GM10266 (cell line): ENCODE measurements around the gene KRTAP3-2.

Experiments used
- DNase-seq: peaks from one replicate; pipeline ENCODE4 v3.0.0; 2012; ENCODE audit errors: extremely low spot score
- TF ChIP-seq, protein P1 (sequence below): IDR thresholded peaks from 2 replicates; pipeline ENCODE4 v1.5.1; 2012; ENCODE audit warnings: mild to moderate bottlenecking, low read depth; ENCODE audit not compliant: control insufficient read depth, insufficient read depth; ENCODE audit errors: missing control alignments

The KRTAP3-2 gene

DNA sequence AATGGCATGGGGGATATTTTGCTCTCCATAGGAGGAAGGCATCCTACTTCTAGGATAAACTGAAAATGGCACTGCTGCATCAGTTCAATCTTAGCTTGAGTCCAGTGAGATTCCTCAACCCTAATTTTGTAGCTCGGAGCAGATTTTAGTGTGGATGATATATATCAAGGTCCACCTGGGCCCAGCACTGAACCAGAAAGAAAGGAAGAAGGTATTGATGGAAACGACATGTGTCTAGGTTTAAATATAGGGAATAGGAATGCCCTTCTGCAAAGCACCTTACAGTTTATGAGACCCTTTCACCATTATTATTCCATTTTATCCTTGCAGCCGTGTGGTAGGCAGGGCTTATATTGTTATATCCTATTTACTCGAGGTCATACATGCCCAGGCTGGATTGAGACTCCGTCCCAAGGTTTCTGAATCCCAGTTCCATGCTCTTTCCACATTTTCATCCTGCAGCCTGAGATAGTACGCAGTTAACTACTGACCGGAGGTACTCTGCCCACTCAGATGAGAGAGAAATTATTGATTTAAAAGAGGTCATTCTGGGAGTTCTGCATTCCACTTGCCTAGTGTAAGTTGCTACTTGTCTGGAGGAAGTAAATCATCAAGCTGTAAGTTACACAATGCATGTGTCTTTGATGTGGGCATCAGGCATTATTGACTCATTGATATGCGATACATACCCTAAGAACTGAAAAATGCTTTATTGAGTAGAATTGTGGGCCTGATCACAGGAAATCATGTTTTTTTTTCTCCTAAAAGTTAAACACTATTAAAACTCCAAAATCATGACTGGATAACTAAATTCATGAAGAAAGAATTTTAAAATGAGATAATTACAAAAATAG is 43.1 kb downstream of the KRTAP3-2 start:
- TF ChIP-seq, protein P1, sequence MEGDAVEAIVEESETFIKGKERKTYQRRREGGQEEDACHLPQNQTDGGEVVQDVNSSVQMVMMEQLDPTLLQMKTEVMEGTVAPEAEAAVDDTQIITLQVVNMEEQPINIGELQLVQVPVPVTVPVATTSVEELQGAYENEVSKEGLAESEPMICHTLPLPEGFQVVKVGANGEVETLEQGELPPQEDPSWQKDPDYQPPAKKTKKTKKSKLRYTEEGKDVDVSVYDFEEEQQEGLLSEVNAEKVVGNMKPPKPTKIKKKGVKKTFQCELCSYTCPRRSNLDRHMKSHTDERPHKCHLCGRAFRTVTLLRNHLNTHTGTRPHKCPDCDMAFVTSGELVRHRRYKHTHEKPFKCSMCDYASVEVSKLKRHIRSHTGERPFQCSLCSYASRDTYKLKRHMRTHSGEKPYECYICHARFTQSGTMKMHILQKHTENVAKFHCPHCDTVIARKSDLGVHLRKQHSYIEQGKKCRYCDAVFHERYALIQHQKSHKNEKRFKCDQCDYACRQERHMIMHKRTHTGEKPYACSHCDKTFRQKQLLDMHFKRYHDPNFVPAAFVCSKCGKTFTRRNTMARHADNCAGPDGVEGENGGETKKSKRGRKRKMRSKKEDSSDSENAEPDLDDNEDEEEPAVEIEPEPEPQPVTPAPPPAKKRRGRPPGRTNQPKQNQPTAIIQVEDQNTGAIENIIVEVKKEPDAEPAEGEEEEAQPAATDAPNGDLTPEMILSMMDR = no peak
- no peak for DNase-seq

DNA sequence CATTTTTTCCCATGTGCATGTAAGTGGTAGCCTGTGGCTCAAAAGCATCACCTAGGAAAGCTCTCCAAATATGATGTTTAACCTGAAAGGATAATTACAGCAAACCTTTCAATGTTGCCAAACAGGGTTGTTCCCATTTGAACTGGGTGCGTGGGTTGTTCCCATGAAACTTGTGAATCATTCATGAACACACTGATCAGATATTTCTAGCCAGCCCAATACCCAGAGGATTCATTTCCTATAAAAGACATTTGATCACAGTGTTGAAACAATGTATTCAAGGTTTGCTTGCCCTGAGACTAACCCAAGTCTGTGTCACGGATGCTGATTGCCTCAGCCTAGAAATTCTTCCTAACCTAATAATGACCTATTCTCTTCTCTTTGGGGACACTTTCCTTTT is 45.8 kb downstream of the KRTAP3-2 start:
- DNase-seq = no peak
- TF ChIP-seq, protein P1 = no peak

DNA sequence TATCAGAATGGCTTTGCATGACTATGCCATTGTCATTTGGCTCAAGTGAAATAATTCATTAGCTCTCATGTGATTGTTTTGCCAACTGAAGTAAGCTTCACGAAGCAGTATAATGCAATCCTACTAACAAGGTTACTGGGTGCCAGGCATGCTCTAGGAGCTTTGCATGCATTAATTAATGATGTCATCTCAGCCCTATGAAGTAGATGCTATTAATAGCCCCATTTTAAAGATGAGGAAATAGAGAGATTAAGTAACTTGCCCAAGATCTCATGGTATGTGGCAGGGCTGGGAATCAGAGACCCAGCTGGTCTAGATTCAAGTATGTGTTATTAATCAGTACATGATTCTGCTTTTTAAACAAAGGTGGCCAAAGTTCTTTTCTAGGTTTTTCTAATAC is 47.0 kb downstream of the KRTAP3-2 start:
- TF ChIP-seq, protein P1 = no peak
- DNase-seq = no peak

DNA sequence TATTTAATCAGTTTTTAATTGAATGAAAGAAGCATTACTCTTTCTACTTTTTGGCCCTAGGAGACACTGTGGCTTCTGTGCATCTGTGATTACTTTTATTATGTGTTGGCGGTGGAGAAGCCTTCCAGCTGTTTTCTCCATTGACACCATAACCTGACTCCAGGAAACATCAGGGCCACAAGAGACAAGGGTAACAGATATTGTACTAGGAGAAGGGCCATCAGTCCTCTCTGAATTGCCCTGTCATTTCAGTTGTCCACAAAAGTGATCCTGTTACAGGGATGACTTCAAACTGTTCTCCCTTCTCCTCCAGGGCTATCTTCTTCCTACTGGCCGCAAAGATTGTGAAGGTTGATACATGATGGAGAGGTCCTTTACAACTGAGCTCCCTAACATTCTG is 47.6 kb downstream of the KRTAP3-2 start:
- DNase-seq = no peak
- TF ChIP-seq, protein P1 = no peak

DNA sequence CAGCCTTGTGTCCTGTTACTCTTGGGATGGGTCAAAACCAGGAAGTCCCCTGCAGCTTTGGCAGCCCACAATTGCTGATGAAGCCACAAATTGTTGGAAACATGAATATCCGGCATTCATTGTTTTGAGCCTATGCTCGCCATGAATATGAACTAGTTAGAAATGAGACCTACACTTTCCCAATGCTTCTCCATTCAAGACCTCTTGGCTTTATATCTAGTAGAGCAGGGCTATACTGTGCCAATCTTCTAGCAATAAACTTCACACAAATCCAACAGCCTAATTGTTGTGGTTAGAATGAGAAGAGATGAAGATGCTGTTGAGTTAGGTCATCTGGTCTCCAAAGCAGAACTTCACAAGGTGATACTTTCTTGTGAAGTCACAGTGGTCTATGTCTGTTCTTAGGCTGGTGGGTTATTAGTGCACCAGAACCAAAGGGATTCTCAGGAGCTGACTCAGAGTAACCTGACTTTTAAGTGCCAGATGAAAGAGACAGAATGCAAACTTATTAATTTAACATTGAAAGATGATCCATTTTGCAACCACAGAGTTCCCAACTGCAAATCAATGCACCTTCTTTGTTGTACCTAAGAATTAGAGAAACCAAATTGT is 48.6 kb downstream of the KRTAP3-2 start:
- TF ChIP-seq, protein P1 = no peak
- no peak for DNase-seq

DNA sequence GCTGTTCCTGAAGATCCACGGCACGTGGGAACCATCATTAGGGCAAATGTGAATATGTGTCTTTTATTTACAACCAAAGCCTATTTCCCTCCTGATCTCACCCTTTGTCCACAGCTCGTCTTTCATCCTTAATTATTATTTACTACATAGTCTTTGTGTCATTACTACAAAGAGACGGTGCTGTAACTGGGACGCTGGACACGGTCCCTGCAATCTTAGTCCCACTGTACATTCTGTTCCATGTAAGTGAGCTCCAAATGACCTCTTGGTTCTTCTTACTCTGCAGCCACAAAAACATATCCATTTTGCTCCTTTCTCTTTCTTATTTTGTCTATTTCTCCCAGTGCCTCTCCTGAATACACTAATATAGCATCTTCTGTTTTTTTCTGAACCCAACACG is 49.5 kb downstream of the KRTAP3-2 start:
- TF ChIP-seq, protein P1 = no peak
- no peak for DNase-seq

DNA sequence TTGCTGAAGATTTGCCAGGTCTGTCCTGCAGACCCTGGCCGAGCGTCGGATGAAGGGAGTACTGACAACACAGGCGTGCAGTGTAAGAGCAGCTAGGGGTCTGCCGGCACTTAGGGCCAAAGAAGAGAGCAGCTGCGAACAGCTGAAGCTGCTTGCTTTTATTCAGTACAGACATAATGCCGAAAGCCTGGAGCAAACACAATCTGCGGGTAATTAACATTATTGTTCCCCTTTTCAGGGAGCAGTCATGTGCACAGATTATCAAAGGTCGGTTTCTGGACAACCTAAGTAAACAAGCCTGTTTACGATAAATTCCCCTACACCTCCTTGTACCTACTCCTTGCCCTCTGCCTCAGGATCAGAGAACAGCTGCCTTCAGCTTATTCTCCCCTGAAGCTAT is 50.3 kb downstream of the KRTAP3-2 start:
- DNase-seq = no peak
- TF ChIP-seq, protein P1 = no peak
